Endothelial cell of umbilical vein (primary cell): ENCODE results near the gene HSPA12A. TPM values are rescaled to one million over a fixed set of nuclear protein-coding genes. Genes with fewer than 3 reads are reported as not detected.

ENCODE experiments used
- BruUV-seq: library from RNA; stranded (reverse); fragments of 400-500 nt; replicated peaks from 2 replicates; lab custom pipeline; 2021; lab: Mats Ljungman, UMichigan
- CTCF ChIA-PET: fragments of 300-600, 350-600 bp; sonication (Branson Sonifier 250); formaldehyde crosslinking; loops from one replicate; lab custom pipeline; 2021; ENCODE audit warnings: antibody characterized with exemption, inconsistent platforms; lab: Charles Lee
- POLR2A ChIA-PET: fragments of 300-600, 350-600 bp; sonication (Branson Sonifier 250); formaldehyde crosslinking; loops from one replicate; lab custom pipeline; 2021; ENCODE audit warnings: antibody characterized with exemption, inconsistent platforms; lab: Charles Lee
- DNase-seq: peaks from one replicate; pipeline ENCODE4 v3.0.0-alpha.2; 2011; ENCODE audit warnings: low read depth, low spot score
- FAIRE-seq: peaks from 2 replicates; lab custom pipeline; 2011; peaks lifted over from hg19 to GRCh38; lab: Jason Lieb, UNC
- H2AFZ ChIP-seq: 2 replicates; pipeline ENCODE4 v1.6.0; 2012; ENCODE audit warnings: low read depth, low read length, control low read depth, inconsistent platforms
- H3K27ac ChIP-seq: 2 replicates; pipeline ENCODE4 v1.5.1; 2011; ENCODE audit warnings: low read depth, mild to moderate bottlenecking, control low read depth, low read length, moderate library complexity; ENCODE audit not compliant: insufficient read depth
- H3K27me3 ChIP-seq, 2 experiments: 2 replicates each; pipeline versions ENCODE4 v1.6.0 to v1.6.1; 2011; ENCODE audit warnings: low read length in 2 of 2, mixed read lengths in 1 of 2; ENCODE audit not compliant: control insufficient read depth in 2 of 2, insufficient read depth in 2 of 2
- H3K36me3 ChIP-seq, 2 experiments: 2 replicates in 1 of 2; 3 replicates in 1 of 2; pipeline ENCODE4 v1.5.1; 2011; ENCODE audit warnings: low read length in 2 of 2, mild to moderate bottlenecking in 1 of 2, moderate library complexity in 1 of 2; ENCODE audit not compliant: control insufficient read depth in 2 of 2, insufficient read depth in 2 of 2; ENCODE audit errors: extremely low read depth in 1 of 2
- H3K4me1 ChIP-seq: 3 replicates; pipeline ENCODE4 v1.5.1; 2011; ENCODE audit warnings: mild to moderate bottlenecking, low read length; ENCODE audit not compliant: control insufficient read depth, insufficient read depth; ENCODE audit errors: extremely low read depth
- H3K4me2 ChIP-seq: 2 replicates; pipeline ENCODE4 v1.6.1; 2011; ENCODE audit warnings: low read length, control low read depth, mixed read lengths; ENCODE audit not compliant: insufficient read depth
- H3K4me3 ChIP-seq, 3 experiments: fragments of 200-600 bp in 1 of 3; sonication (generic), shearing (Covaris generic) in 1 of 3; replicated peaks in 1 of 3; 2 replicates each; pipeline ENCODE4 v1.5.1; 2011 to 2016; ENCODE audit warnings: control low read depth in 3 of 3, low read length in 3 of 3, mild to moderate bottlenecking in 2 of 3, inconsistent platforms in 1 of 3, low read depth in 1 of 3, moderate library complexity in 1 of 3; ENCODE audit not compliant: insufficient read depth in 1 of 3
- H3K79me2 ChIP-seq: 2 replicates; pipeline ENCODE4 v1.6.0; 2012; ENCODE audit warnings: low read length, inconsistent platforms; ENCODE audit not compliant: control insufficient read depth, insufficient read depth
- H3K9ac ChIP-seq: replicated peaks from 2 replicates; pipeline ENCODE3; 2011; ENCODE audit warnings: low read length, control low read depth; ENCODE audit not compliant: insufficient read depth; ENCODE audit errors: extremely low read depth
- H3K9me1 ChIP-seq: replicated peaks from 3 replicates; pipeline ENCODE4 v1.6.0; 2011; ENCODE audit warnings: mild to moderate bottlenecking, low read length; ENCODE audit not compliant: control insufficient read depth, insufficient read depth; ENCODE audit errors: extremely low read depth
- H3K9me3 ChIP-seq: replicated peaks from 2 replicates; pipeline ENCODE4 v1.5.1; 2012; ENCODE audit warnings: low read length, inconsistent platforms; ENCODE audit not compliant: control insufficient read depth, insufficient read depth
- H4K20me1 ChIP-seq: replicated peaks from 2 replicates; pipeline ENCODE3; 2011; ENCODE audit warnings: mild to moderate bottlenecking, low read length; ENCODE audit not compliant: control insufficient read depth, insufficient read depth; ENCODE audit errors: extremely low read depth
- CTCF ChIP-seq, 2 donors: IDR thresholded peaks; 1 replicate in 1 of 2; 2 replicates in 1 of 2; pipeline ENCODE4 v1.5.1; 2011; ENCODE audit warnings: low read length in 2 of 2, mild to moderate bottlenecking in 2 of 2, moderate library complexity in 2 of 2, control low read depth in 1 of 2, inconsistent platforms in 1 of 2, low read depth in 1 of 2; ENCODE audit not compliant: insufficient read depth in 1 of 2; ENCODE audit errors: extremely low read depth in 1 of 2
- EZH2 ChIP-seq: IDR thresholded peaks from 2 replicates; pipeline ENCODE4 v1.6.1; 2012; ENCODE audit warnings: borderline replicate concordance, low read depth, mild to moderate bottlenecking, moderate library complexity, low read length, inconsistent platforms; ENCODE audit not compliant: severe bottlenecking
- FOS ChIP-seq: IDR thresholded peaks from 2 replicates; pipeline ENCODE4 v1.6.1; 2011; ENCODE audit warnings: mild to moderate bottlenecking, low read length, moderate library complexity, borderline replicate concordance; ENCODE audit not compliant: insufficient read depth
- GATA2 ChIP-seq: IDR thresholded peaks from 2 replicates; pipeline ENCODE4 v1.7.0; 2011; ENCODE audit warnings: low read depth, mild to moderate bottlenecking, moderate library complexity, mixed read lengths, low read length; ENCODE audit not compliant: insufficient read length, insufficient read depth
- JUN ChIP-seq: IDR thresholded peaks from 2 replicates; pipeline ENCODE4 v1.6.1; 2011; ENCODE audit warnings: borderline replicate concordance, low read depth; ENCODE audit not compliant: insufficient read length, insufficient read depth
- MAX ChIP-seq: IDR thresholded peaks from 2 replicates; pipeline ENCODE4 v1.6.1; 2011; ENCODE audit not compliant: insufficient read depth, insufficient read length
- MYC ChIP-seq: IDR thresholded peaks from one replicate; pipeline ENCODE4 v1.6.1; 2011; ENCODE audit warnings: mild to moderate bottlenecking, low read depth, low read length
- POLR2A ChIP-seq: IDR thresholded peaks from 2 replicates; pipeline ENCODE4 v1.6.1; 2012; ENCODE audit warnings: low read depth, mild to moderate bottlenecking, control low read depth, low read length
- POLR2AphosphoS5 ChIP-seq: IDR thresholded peaks from 2 replicates; pipeline ENCODE4 v1.6.1; 2012; ENCODE audit warnings: low read depth, mild to moderate bottlenecking, control low read depth, low read length, moderate library complexity; ENCODE audit not compliant: insufficient read depth
- dilution Hi-C: fragments of 300-500 bp; cut with MboI; formaldehyde crosslinking; loops from one replicate; pipeline ENCODE4 v1.15.0; 2019; ENCODE audit warnings: low sequenced_read_pairs; ENCODE audit not compliant: extremely low pct_ligation_motif_present
- intact Hi-C: fragments of 100-400 bp; cut with micrococcal nuclease; formaldehyde crosslinking; loops from one replicate; pipeline ENCODE4 v1.10.0; 2022
- polyA plus RNA-seq, 4 experiments: library from polyadenylated mRNA; depleted of rRNA in 3 of 4; stranded (reverse) in 3 of 4; unstranded in 1 of 4; fragments of >200 nt; gene quantifications; 2 replicates each; pipeline versions ENCODE4 v1.2.1 to v1.2.3, GENCODE V29; 2011 to 2012; ENCODE audit warnings: missing spikeins in 1 of 4
- total RNA-seq: library from RNA; stranded (reverse); gene quantifications from 2 replicates; pipeline ENCODE4 v1.2.3, GENCODE V29; 2021

HSPA12A gene
- total and polyA plus RNA-seq, 2 donors (not counting 3 experiments of a cell fraction or from before 2014, with no cell fraction given) = 0.22 to 0.29 TPM

GRCh38 chr10:116694927-116695268, 47.5 kb downstream of the HSPA12A start:
- DNase-seq (no peak), FAIRE-seq (no peak)
- Histone ChIP-seq H3K27me3 (no peaks in the 10 kb centered on the region), H3K4me2 (no peak overlapping the region), H2AFZ (no peak overlapping the region), H3K27ac (no peak overlapping the region), H3K36me3 (no peaks in the 10 kb centered on the region), H3K4me1 (no peaks in the 10 kb centered on the region), H3K9ac (no peak overlapping the region), H3K9me3 (no peaks in the 10 kb centered on the region), H4K20me1 (no peaks in the 10 kb centered on the region), H3K9me1 (no peaks in the 10 kb centered on the region), H3K79me2 (no peaks in the 10 kb centered on the region), H3K4me3 (no peak overlapping the region)
- TF ChIP-seq POLR2AphosphoS5 (no peak), MYC (no peak), CTCF (IDR thresholded peaks at IDR 0.05; ENCODE audit: extremely low read depth in 1 of 2, insufficient read depth in 1 of 2, low read depth in 1 of 2, low read length in 2 of 2) (no peak), POLR2A (no peak), GATA2 (no peak), MAX (no peak), EZH2 (no peak), FOS (no peak), JUN (no peak)
- dilution Hi-C loops = no loop called here
- no TSS peak for BruUV-seq
- ChIA-PET CTCF (no interaction called here), POLR2A (no interaction called here)
- intact Hi-C loops = no loop called here
